Fibroblast of the aortic adventitia (primary cell): ENCODE results near the gene RAB8B. TPM values are rescaled to one million over a fixed set of nuclear protein-coding genes. Genes with fewer than 3 reads are reported as not detected.

ENCODE experiments used
- DNase-seq: peaks from one replicate; pipeline ENCODE4 v3.0.0-alpha.2; 2010; ENCODE audit warnings: low read depth
- H3K4me3 ChIP-seq: 2 replicates; pipeline ENCODE4 v1.5.1; 2011; ENCODE audit warnings: low read depth, mild to moderate bottlenecking, control low read depth, low read length, moderate library complexity
- total RNA-seq: library from RNA; depleted of rRNA; stranded (reverse); fragments of >200 nt; gene quantifications from 2 replicates; pipeline ENCODE4 v1.2.3, GENCODE V29; 2012; ENCODE audit warnings: low replicate concordance
- TF ChIP-seq, protein P1 (sequence below): IDR thresholded peaks from 2 replicates; pipeline ENCODE4 v1.5.1; 2011; ENCODE audit warnings: mild to moderate bottlenecking, low read length, control low read depth, inconsistent platforms; ENCODE audit not compliant: insufficient read depth

Gene RAB8B
- total RNA-seq, 1 donor = 84.1 TPM

DNA sequence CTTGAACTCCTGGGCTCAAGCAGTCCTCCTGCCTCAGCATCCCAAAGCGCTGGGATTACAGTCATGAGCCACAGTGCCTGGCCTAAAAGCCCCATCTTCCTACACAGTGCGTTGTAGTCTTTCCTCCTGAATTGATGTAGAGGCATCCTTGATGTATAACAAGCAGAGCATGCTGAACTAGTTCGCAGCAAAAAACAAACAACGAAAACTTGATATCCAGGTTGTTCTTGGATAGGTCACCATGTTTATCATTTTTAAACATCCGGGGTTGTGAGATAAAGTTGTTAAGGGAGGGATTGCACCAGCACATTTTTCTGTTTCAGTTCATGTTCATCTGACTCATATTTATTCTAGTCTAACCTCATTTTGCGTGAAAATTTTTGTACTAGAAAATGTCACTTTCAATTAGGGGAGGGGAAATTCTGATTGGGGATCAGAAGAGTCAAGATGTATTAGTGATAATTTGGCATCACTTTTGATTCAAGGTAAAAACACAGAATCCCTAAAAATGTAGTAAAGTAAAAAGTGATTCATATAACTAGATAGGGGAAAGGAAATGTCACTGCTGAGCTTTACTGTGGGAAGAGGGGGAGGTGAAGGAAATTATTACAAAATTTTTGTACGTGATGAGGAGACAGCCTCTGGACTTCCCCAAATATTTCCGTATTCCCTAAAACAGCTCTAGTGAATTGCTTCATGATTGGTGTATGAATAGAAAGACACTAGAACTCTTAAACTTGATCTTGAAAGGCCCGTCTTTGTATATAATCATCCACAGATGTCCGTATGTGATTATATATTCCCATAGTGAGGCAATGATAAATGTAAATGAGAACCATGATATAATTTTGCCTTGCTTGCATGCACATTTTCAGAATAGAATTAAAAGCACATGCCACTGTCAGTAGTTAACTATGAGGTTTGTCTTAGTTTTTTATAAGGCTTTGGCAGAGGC, 22.9 kb downstream of the RAB8B start:
- DNase-seq = peak; percentile 84
- TF ChIP-seq, protein P1, sequence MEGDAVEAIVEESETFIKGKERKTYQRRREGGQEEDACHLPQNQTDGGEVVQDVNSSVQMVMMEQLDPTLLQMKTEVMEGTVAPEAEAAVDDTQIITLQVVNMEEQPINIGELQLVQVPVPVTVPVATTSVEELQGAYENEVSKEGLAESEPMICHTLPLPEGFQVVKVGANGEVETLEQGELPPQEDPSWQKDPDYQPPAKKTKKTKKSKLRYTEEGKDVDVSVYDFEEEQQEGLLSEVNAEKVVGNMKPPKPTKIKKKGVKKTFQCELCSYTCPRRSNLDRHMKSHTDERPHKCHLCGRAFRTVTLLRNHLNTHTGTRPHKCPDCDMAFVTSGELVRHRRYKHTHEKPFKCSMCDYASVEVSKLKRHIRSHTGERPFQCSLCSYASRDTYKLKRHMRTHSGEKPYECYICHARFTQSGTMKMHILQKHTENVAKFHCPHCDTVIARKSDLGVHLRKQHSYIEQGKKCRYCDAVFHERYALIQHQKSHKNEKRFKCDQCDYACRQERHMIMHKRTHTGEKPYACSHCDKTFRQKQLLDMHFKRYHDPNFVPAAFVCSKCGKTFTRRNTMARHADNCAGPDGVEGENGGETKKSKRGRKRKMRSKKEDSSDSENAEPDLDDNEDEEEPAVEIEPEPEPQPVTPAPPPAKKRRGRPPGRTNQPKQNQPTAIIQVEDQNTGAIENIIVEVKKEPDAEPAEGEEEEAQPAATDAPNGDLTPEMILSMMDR = no peak
- no peak overlapping the region for H3K4me3 ChIP-seq

DNA sequence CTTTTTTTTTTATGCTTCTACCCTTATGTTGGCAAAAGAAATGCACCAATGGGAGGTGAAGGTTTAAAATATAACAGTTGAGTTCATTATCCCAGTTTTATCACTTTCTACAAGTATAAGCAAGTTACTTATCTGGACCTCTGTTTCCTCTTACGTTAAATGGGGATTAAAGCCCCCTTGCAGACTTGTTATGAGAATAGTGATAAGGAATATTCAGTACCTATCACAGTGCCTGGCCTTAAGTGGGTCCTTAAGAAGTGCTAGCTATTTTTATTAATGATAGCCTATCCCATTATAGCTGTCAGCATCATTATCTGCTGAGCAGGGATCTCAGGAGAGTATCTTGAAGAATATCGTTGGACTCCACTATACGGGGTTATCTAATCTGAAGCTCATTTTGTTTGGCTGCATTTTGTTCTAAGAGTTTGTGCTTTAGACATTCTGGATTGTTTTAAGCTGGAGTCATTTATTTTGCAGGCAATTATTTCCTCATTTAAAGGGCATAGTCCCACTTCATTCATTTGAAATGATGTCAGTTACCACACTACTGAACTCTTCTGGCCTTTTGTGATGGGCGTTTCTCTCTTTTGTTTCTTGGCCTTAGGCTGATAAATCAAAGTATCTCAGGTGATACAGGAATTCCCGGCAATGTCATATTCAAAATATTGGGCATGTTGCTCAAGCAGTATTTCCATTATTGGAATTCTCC, 28.8 kb downstream of the RAB8B start:
- no peak overlapping the region for H3K4me3 ChIP-seq
- peak; percentile 88 for DNase-seq
- TF ChIP-seq, protein P1 = no peak

DNA sequence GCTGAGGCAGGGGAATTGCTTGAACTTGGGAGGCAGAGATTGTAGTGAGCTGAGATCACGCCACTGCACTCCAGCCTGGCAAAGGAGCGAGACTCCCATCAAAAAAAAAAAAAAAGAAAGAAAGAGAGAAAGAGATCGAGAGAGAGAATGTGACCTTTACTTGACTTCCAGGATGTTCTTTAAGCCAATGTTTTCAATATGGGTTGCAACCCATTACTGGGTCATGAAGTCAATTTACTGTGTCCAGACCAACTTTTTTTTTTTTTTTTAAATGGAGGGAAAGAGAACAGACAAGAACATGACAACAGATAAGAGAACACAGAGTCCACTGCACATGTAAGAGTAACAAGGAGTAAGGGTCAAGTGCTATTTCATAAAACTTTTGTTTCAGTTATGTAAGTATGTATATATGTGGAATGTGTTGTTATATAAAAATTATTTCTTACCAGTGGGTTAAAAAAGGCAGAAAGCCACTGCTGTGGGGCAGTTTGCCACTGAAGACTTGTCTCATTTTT, 29.8 kb downstream of the RAB8B start:
- DNase-seq = no peak
- TF ChIP-seq, protein P1 = no peak
- no peak overlapping the region for H3K4me3 ChIP-seq

DNA sequence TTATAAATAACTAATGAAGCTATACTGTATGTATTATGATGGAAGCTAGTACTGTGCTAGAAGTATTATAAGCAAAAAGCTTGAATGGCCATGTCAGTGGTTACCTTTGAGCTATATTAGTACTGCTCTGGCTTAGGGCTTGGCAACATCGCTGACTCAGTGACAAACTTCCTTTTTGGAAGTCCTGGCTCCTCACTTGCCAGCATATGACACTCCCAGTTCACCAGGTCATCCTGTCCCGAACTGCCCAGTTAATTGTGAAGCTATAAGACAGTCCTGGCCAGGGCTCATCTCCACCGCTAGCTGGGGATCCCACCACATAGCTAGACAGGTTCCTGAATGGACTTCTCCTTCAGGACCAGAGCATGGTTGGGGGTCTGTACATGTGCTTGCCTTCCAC, 31.9 kb downstream of the RAB8B start:
- DNase-seq = peak; percentile 56
- no peak overlapping the region for H3K4me3 ChIP-seq
- TF ChIP-seq, protein P1 = no peak

DNA sequence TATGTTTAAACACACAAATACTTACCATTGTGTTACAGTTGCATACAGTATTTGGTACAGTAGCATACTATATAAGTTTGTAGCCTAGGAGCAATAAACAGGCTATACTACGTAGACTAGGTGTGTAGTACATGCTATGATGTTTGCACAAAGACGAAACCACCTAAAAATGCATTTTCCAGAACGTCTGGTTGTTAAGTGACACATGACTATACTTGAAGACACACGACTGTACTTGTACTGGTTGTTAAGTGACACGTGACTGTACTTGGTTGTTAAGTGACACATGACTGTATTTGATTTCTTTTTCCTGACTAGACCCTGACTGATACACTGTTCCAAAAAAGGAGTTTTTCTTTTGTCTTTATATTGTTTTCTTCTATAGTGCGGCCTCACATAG, 34.1 kb downstream of the RAB8B start:
- no peak for DNase-seq
- TF ChIP-seq, protein P1 = no peak
- H3K4me3 ChIP-seq = no peak overlapping the region

DNA sequence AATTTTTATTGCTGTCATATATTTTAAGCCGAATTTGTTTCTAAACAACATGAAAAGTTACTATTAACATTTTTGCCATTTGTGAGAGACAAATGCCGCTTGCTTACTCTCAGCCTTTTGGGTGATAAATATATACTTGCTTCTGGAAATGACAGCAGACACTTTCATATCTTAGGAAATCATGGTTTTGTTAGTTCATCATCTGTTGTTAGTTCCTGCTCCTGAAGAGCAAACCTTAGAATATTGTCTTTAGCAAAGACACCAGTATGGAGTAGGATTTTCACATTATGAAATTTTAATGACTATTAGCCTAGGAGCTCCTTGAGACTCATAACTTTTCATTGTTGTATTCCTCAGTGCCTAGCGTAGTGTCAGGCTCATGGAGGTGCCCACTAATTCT, 36.0 kb downstream of the RAB8B start:
- H3K4me3 ChIP-seq = no peak overlapping the region

More for the DNA sequence above, 36.0 kb downstream of the RAB8B start:
- no peak for DNase-seq
- TF ChIP-seq, protein P1 = no peak
